HuH-7 (cell line): ENCODE results near the gene PDE4D.
A peak's percentile ranks its signal among the peaks of the same experiment; 100 is the strongest.
"Not testable (repeated sequence)": the region's sequence is repeated elsewhere in the genome, so short reads cannot be mapped to it uniquely, and the experiment has no call there.

Experiments used
- DNase-seq: peaks from one replicate; pipeline ENCODE4 v3.0.0; 2011; ENCODE audit warnings: low spot score

Gene PDE4D

DNA sequence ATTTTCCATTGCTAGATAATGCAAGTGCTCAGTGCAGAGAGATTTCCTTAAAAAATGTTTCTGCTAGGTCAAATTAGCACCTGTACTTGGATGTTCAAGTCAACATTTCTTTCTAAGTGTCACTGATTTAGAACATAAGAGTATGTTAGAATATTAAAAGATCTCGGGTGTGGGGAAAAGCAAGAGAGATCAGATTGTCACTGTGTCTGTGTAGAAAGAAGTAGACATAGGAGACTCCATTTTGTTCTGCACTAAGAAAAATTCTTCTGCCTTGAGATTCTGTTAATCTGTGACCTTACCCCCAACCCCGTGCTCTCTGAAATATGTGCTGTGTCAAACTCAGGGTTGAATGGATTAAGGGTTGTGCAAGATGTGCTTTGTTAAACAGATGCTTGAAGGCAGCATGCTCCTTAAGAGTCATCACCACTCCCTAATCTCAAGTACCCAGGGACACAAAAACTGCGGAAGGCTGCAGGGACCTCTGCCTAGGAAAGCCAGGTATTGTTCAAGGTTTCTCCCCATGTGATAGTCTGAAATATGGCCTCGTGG lies 429.8 kb downstream of the PDE4D start:
- DNase-seq = not testable (repeated sequence)

DNA sequence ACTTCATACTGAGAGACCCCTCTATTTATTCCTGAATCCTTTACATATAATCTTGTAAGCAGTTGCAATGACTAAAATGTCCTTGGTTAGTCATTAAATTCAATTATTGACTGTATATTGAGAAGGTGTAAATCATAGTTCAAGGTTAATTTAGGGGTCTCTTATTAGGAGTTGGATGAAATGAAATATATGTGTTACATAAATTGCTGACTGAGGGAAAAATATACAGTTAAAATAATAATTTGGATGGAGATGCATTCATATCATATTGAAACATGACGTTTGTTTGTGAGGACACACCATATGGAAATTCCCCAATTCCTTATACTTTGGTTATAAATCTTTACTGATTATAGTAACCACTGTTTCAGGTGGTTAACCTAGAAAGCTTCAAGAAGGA lies 430.6 kb downstream of the PDE4D start:
- DNase-seq = no peak

DNA sequence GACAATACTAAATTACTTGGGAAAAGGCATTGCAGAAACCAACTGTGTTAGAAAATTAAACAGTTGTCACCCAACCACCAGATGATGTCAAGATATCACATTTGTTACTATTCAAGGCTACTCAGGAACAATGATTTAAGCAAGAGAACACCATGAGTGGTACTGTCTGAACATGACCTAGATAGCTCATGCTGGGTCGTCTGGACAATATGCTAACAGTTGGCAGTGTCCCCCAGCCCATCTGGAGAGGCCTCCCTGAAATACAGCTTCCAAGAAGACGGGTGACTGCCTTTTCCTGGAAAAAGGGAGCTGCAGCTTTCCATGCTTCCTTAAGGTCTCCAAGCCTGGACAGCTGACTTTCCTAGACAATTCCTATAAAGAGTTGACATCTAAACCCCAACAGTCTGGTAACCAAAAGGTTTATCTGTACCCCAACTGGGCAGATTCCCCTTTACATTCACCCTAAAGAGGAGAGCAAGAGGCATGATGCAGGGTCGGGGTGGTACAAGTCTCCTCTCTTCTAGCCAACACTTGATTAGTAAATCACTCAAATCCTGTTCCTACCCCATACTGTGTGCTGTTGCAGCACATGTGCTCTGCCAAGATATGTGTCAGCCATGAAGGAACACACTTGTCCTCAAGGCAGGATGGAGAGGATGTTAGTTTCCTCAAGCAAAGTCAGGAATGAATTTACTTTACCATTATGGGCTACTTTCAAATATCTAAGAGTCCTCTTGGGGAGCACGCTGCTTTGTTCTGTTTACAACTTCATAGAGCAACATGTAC lies 433.0 kb downstream of the PDE4D start:
- DNase-seq = no peak

- no peak for DNase-seq
Measured at GRCh38 chr5:59458966-59459729, 434.4 kb downstream of the PDE4D start.

DNA sequence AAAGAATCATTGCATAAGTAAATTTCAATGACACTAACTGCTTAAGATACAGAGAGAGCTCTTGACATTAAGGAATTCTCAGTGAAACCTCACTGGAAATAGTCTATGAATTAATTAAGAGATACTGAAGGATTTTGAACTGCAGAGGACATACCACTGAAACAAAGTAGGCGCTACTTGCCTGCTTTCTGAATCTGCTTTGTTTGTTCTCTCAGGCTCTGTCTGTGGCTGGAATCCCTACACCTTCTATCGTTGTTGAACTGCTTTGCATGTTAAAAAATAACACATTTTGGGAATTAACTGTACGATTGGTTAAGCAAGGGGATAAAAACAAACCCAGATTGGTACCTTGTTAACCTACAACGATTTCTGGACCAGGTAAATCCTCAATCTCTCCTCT lies 435.2 kb downstream of the PDE4D start:
- no peak for DNase-seq

DNA sequence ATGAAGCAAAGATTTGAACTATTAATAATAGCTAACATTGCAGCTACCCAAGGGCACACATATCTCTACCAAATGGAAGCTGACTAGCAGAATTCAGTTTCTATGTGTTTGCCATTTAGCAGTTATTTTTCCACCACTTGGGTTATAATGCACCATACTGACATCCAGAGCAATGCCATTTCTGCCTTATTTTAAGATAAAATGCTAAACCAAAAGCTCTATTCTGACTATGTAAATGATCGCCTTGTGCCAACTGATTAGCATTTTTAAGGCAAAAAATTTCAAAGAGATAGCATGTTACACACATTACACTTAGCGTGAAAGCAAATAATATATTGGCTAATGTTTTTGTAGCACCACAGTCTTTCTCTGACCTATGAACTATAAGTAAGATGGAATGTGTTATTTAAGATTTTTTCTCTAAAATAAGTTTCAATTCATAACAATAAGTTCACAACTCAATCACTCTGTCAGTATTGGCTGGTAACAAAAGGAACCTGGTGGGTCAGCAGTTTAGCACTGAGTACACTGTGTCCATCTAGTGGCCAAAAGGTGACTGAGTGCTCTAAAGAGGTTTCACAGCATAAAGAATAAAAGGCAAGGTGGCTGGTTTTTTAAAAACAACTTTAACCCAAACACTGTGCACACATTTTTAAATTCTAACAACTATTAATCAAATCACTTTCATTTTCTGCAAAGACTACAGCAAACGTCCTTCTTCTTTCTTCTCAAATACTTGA lies 443.5 kb downstream of the PDE4D start:
- peak; percentile 5 for DNase-seq

DNA sequence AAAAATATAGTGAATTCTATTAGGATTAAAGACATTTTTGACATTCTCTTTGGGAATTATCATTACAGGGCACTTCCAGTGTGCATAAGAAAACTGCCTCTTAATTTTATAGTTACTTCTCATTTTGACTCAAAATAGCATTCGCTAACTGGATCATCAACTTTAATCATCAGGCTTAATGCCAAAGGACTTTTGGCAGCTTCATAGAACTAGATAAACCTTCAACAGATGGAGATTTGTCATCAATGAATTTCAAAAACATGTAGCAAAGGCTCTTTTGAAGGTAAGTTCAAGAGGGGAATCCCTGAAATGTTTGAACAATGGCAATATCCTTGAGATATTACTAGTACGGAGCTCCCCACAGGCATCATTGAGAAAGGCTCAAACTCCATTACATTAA lies 447.2 kb downstream of the PDE4D start:
- DNase-seq = no peak

GRCh38 chr5:59445741-59446140 lies 447.8 kb downstream of the PDE4D start:
- DNase-seq = no peak

DNA sequence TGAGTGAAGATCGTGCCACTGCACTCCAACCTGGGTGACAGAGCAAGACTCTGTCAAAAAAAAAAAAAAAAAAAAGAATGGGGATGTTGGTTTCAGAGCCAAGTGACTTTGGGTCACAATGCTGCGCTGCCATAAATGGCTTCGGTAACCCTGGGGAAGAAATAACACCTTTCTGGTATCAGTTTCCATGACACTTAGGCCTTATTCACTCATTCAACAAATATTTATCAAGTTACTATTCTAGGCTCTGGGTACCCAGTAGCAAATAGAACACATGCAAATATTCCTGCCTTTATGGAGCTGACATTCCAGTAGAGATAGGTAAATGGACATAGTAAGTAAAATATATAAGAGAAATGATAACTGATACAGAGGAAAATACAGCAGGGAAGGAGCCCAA lies 454.2 kb downstream of the PDE4D start:
- no peak for DNase-seq

GRCh38 chr5:59437176-59437575 lies 456.4 kb downstream of the PDE4D start:
- DNase-seq = no peak

GRCh38 chr5:59436364-59437148 lies 457.0 kb downstream of the PDE4D start:
- DNase-seq = no peak

DNA sequence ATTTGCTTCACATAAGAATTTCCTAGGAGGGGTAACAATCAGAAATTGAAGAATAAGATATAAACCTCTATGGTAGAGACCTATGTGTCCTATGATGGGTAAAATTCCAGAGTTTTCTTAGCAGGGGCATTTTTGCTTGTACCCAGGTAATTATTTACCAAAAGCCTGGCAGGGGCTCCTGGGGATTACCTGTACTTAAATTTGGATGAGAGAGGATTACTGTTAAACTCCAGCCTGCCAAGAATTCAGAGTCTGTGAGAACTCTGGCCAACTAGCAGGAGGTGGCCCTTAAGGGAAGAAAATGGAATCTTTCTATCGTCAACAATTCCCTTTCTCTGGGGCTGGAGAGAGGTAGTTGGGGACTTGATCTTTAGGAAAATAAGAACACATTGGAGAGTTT lies 460.4 kb downstream of the PDE4D start:
- no peak for DNase-seq

GRCh38 chr5:59430066-59430685 lies 463.4 kb downstream of the PDE4D start:
- DNase-seq = no peak

DNA sequence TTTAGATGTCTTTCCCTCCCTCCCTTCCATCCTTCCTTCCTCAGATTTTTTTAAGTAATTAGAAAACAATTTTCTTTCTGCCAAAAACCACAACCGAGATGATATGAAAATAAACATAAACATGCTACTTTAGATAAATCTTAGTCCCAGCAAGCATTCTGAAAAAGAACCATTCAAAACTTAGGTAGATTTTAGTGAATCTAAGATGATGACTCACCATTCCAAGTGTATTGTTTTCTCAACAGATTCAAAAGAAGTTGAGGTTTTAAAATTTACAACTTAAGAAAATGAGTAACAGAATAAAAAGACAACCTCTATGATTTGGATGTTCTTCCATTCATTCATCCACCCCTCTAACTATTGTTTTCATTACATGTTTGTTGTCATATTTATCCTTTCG lies 465.1 kb downstream of the PDE4D start:
- no peak for DNase-seq

GRCh38 chr5:59424515-59424914 lies 469.0 kb downstream of the PDE4D start:
- no peak for DNase-seq

- DNase-seq = no peak
Measured at GRCh38 chr5:59423021-59423420, 470.5 kb downstream of the PDE4D start.

DNA sequence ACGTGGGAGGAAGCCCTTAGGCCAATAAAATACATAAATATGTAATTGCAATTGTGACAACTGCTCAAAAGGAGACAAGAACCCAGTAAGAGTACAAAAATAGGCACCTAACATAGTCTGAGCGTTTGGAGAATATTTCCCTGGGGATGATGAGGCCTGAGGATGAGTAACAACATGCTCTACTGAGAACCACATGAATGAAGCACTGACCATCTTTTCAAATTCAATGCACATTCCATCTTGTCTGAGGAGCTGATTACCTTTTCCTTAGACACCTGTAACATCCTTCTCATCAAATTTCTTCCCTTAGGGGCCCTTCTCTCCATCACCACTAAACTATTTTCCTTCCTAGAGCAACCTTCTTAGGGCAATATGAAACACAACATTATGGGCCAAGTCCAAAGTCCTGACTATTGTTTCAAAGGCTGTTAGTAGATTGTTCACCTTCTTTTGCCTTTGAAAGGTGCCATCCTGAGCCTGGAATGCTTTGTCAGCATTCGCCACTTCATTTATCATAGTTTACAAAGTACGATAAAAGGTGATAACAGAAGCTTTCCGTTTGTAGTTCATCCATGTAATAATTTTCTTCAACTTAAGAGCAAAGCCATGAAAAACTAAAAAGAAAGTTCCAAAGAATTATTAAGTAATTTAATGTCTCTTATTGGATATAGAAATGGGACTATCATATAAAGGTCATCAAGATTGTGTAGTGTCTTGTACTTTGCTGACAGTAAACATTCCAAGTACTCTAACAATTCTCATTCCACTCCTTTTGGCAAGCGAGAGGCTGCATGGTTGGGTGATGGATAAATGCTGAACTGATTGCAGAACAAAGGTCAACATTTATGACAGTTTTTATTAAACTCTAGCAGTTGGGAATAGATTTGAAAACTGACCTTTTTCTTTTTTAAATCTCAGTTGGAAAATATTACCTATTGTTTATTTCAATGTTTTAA lies 471.3 kb downstream of the PDE4D start:
- no peak for DNase-seq

DNA sequence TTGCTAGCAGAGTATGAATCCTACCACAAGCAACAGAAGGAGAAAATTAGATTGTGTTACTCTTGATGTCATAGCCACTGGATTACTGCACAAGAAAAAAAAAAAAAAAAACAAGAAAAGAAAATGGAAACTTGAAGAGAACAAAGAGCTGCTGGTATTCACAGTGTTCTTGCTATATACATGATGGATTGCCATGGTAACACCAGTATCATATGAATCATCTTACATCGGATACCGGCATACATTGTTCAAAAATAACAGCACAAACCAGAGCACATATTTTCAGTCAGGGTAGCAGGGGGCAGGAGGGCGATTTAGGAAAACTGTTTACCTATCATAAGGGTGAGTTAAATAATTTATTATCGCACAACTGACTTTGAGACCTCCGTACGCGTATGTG lies 472.9 kb downstream of the PDE4D start:
- no peak for DNase-seq

- DNase-seq = no peak
Measured at GRCh38 chr5:59418808-59419207, 474.7 kb downstream of the PDE4D start.

DNA sequence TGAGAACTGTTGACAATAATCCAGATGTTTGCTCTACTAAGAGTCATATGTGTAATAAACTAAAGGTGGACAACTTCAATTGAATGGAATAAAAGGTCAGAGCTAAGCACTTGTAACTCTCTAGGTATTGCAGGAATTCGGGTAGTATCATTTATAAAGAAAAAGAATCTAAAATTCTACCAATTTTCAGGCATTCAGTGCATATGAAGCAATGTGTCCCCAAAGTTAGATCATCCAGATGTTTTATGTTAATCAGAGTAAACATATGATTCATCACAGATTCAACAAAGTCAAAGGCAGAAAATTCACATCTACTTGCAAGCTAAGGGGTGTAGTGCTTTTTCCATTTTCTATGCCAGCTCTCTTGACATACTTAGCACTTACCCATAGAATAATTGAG lies 477.1 kb downstream of the PDE4D start:
- DNase-seq = no peak
